Type B pancreatic cell (in vitro differentiated cells): ENCODE data around the gene GTF2H3. TPM values are rescaled to one million over a fixed set of nuclear protein-coding genes. Genes with fewer than 3 reads are reported as not detected.
"Not testable (repeated sequence)": the region's sequence is repeated elsewhere in the genome, so short reads cannot be mapped to it uniquely, and the experiment has no call there.

Experiments used
- DNase-seq: peaks from one replicate; pipeline ENCODE4 v3.0.0; 2021; ENCODE audit warnings: mixed read lengths; ENCODE audit not compliant: unreplicated experiment; ENCODE audit errors: extremely low spot score
- H3K27ac Mint-ChIP-seq: 2 replicates; pipeline ENCODE4 v1.8.0; 2021; ENCODE audit warnings: mild to moderate bottlenecking, mixed read lengths
- H3K27me3 Mint-ChIP-seq: 2 replicates; pipeline ENCODE4 v1.8.0; 2021; ENCODE audit warnings: mixed read lengths
- H3K36me3 Mint-ChIP-seq: 2 replicates; pipeline ENCODE4 v1.8.0; 2021; ENCODE audit warnings: mixed read lengths
- H3K4me1 Mint-ChIP-seq: one replicate; pipeline ENCODE4 v1.8.0; 2021; ENCODE audit warnings: mixed read lengths; ENCODE audit not compliant: unreplicated experiment
- H3K4me3 Mint-ChIP-seq: 2 replicates; pipeline ENCODE4 v1.8.0; 2021; ENCODE audit warnings: mild to moderate bottlenecking, mixed read lengths
- H3K9me3 Mint-ChIP-seq: 2 replicates; pipeline ENCODE4 v1.8.0; 2021; ENCODE audit warnings: mixed read lengths
- total RNA-seq: library from RNA; stranded (reverse); gene quantifications from 2 replicates; pipeline ENCODE4 v1.2.1, GENCODE V29; 2021; ENCODE audit warnings: low replicate concordance
- TF ChIP-seq, protein P1 (sequence below): fragments of 200-600 bp; sonication (generic); conservative IDR thresholded peaks from 2 replicates; pipeline ENCODE4 v1.5.0; 2021; ENCODE audit warnings: antibody characterized with exemption, mild to moderate bottlenecking

The GTF2H3 gene
- total RNA-seq, 1 donor from 2014 or later, result 33.6 TPM

DNA sequence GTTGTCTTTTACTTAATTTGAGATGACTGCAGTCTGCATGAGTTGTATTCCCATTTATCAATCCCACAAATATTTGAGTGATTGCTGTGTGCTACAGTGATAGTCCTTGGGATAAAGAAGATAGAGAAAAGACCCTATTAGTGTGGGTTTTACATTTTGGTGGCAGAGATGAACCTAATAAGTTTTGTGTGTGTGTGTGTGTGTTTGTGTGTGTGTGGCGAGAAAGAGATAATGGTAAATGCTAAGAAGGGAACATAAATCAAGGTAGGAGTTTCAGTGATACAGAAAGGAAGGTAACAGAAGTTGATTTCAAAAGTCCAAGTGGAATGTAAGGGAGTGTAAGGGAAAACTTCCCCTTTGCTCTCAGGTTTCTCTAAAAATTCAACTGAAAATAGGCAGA is 34.3 kb upstream of the GTF2H3 start:
- DNase-seq, result no peak
- Mint-ChIP-seq H3K36me3 (peaks cover 7% of the 10 kb centered on the region), H3K9me3 (no peaks in the 10 kb centered on the region), H3K27ac (peak overlapping the region; percentile 1), H3K27me3 (no peaks in the 10 kb centered on the region), H3K4me1 (peaks cover 13% of the 10 kb centered on the region), H3K4me3 (peak overlapping the region; percentile 64)
- TF ChIP-seq, protein P1, sequence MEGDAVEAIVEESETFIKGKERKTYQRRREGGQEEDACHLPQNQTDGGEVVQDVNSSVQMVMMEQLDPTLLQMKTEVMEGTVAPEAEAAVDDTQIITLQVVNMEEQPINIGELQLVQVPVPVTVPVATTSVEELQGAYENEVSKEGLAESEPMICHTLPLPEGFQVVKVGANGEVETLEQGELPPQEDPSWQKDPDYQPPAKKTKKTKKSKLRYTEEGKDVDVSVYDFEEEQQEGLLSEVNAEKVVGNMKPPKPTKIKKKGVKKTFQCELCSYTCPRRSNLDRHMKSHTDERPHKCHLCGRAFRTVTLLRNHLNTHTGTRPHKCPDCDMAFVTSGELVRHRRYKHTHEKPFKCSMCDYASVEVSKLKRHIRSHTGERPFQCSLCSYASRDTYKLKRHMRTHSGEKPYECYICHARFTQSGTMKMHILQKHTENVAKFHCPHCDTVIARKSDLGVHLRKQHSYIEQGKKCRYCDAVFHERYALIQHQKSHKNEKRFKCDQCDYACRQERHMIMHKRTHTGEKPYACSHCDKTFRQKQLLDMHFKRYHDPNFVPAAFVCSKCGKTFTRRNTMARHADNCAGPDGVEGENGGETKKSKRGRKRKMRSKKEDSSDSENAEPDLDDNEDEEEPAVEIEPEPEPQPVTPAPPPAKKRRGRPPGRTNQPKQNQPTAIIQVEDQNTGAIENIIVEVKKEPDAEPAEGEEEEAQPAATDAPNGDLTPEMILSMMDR, result no peak

- Mint-ChIP-seq H3K27me3 (no peaks in the 10 kb centered on the region), H3K9me3 (no peaks in the 10 kb centered on the region), H3K4me1 (peaks cover 13% of the 10 kb centered on the region), H3K36me3 (peaks cover 7% of the 10 kb centered on the region), H3K27ac (peak overlapping the region; percentile 1), H3K4me3 (peak overlapping the region; percentile 64)
- DNase-seq, result no peak
- TF ChIP-seq, protein P1, result no peak
These were observed 33.9 kb upstream of the GTF2H3 start for GRCh38 chr12:123599721-123600120.

GRCh38 chr12:123601602-123602489 is 31.8 kb upstream of the GTF2H3 start, which contains the start of gene DDX55:
Gene DDX55 (plus strand): TSS chr12:123602099. CDS start chr12:123602149, 50 bp downstream.
- TF ChIP-seq, protein P1, result peak; percentile 66
- H3K36me3 Mint-ChIP-seq, result peaks cover 10% of the 10 kb centered on the region
- peak; percentile 87 for DNase-seq
- no peaks in the 10 kb centered on the region for H3K27me3 Mint-ChIP-seq
- peaks cover 16% of the 10 kb centered on the region for H3K4me1 Mint-ChIP-seq
- H3K27ac Mint-ChIP-seq, result peak within 1 kb of the TSS; percentile 87
- H3K4me3 Mint-ChIP-seq, result peak within 1 kb of the TSS; percentile 89
- H3K9me3 Mint-ChIP-seq, result no peaks in the 10 kb centered on the region

- Mint-ChIP-seq H3K27me3 (no peaks in the 10 kb centered on the region), H3K4me1 (peaks cover 17% of the 10 kb centered on the region), H3K4me3 (peak overlapping the region; percentile 89), H3K9me3 (no peaks in the 10 kb centered on the region), H3K27ac (peak overlapping the region; percentile 87), H3K36me3 (peaks cover 14% of the 10 kb centered on the region)
- DNase-seq, result no peak
- TF ChIP-seq, protein P1, result no peak
These were observed 30.9 kb upstream of the GTF2H3 start for GRCh38 chr12:123602651-123603195.

DNA sequence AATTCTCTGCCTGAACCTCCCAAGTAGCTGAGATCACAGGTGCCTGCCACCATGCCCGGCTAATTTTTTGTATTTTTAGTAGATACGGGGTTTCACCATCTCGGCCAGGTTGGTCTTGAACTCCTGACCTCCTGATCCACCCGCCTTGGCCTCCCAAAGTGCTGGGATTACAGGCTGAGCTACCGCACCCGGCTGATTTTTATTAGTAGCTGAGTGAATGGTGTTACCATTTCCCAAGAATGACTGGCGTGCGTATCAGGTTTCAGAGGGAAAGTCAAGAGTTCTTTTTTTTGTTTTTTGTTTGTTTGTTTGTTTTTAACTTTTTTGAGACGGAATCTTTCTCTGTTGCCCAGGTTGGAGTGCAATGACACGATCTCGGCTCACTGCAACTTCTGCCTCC is 30.1 kb upstream of the GTF2H3 start:
- H3K36me3 Mint-ChIP-seq, result peaks cover 22% of the 10 kb centered on the region
- DNase-seq, H3K27me3 Mint-ChIP-seq, H3K27ac Mint-ChIP-seq, H3K9me3 Mint-ChIP-seq, H3K4me3 Mint-ChIP-seq: not testable (repeated sequence)
- H3K4me1 Mint-ChIP-seq, result peaks cover 17% of the 10 kb centered on the region

DNA sequence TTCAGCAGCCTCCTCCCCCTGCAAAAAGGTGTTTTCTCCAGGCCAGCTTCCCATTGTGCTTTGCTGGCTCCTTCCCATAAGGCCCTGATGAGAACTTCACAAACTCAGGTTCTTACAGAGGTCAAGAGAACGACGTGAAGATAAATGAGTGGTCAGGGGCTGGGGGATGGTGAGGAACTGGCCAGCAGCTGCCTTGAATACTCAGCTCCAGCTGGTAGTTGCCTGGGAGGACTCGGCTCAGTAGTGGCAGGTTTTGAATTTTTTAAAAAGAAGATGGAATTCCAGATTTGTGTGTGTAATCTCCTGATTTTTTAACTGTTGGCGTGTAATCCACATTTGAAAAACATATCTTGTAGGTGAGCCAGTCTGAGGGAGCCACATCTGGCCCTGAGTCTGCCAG is 25.9 kb upstream of the GTF2H3 start:
- Mint-ChIP-seq H3K4me3 (no peak overlapping the region), H3K27me3 (no peaks in the 10 kb centered on the region)

More for the DNA sequence above, 25.9 kb upstream of the GTF2H3 start:
- Mint-ChIP-seq H3K9me3 (no peaks in the 10 kb centered on the region), H3K4me1 (peaks cover 10% of the 10 kb centered on the region), H3K36me3 (peaks cover 20% of the 10 kb centered on the region), H3K27ac (no peak overlapping the region)
- no peak for DNase-seq
- TF ChIP-seq, protein P1, result no peak
